ENCODE measurements around the gene TESMIN. TPM values are rescaled to one million over a fixed set of nuclear protein-coding genes. Genes with fewer than 3 reads are reported as not detected.

The TESMIN gene
- total RNA-seq, 4 donors from 2014 or later = 1.00 to 7.5 (median 4.2) TPM

- Histone ChIP-seq H3K4me1 (no peaks in the 10 kb centered on the region), H3K9me3 (no peaks in the 10 kb centered on the region), H3K27ac (no peak overlapping the region), H3K27me3 (peaks cover 37% of the 10 kb centered on the region), H3K4me3 (no peak overlapping the region), H3K36me3 (no peaks in the 10 kb centered on the region)
- in situ Hi-C loops (cut with MboI; ENCODE audit: low pct_ligation_motif_present in 1 of 4, low pct_unique_long_range_greater_than_20kb in 1 of 4, low sequenced_read_pairs in 3 of 4) (no loop called here), intact Hi-C loops (cut with DNase I; ENCODE audit: low total_unique reads) (loop anchor here (1.0 kb wide), 1 partner anchor 24 kb away; no protein-coding TSS in a partner anchor)
- 86% methylated on average over 15 of the region's 15 CpGs; no CpG with 5 or more reads in 1 of the 2 donors for WGBS, 2 donors (ENCODE audit: low coverage in 1 of 2)
- TF ChIP-seq POLR2AphosphoS5 (IDR thresholded peaks at IDR 0.05) (no peak), CTCF (IDR thresholded peaks at IDR 0.05) (no peak), POLR2A (IDR thresholded peaks at IDR 0.05) (no peak), EP300 (IDR thresholded peaks at IDR 0.05; ENCODE audit: low read depth) (no peak)
- DNase-seq = no peak
These were observed 58.3 kb downstream of the TESMIN start for GRCh38 chr11:68692871-68693483.

- Histone ChIP-seq H3K9me3 (no peaks in the 10 kb centered on the region), H3K36me3 (no peaks in the 10 kb centered on the region), H3K27me3 (peaks cover 37% of the 10 kb centered on the region), H3K4me3 (no peak overlapping the region), H3K27ac (no peak overlapping the region), H3K4me1 (no peaks in the 10 kb centered on the region)
- WGBS, 2 donors (ENCODE audit: low coverage in 1 of 2) = 81 to 100% methylated on average over 3 to 10 of the region's 10 CpGs
- intact Hi-C loops (cut with DNase I; ENCODE audit: low total_unique reads) (loop anchor here (1.0 kb wide), 1 partner anchor 25 kb away; no protein-coding TSS in a partner anchor), in situ Hi-C loops (cut with MboI; ENCODE audit: low pct_ligation_motif_present in 1 of 4, low pct_unique_long_range_greater_than_20kb in 1 of 4, low sequenced_read_pairs in 3 of 4) (no loop called here)
- TF ChIP-seq EP300 (IDR thresholded peaks at IDR 0.05; ENCODE audit: low read depth) = no peak
- no peak for TF ChIP-seq CTCF (IDR thresholded peaks at IDR 0.05)
- TF ChIP-seq POLR2A (IDR thresholded peaks at IDR 0.05) = no peak
- TF ChIP-seq POLR2AphosphoS5 (IDR thresholded peaks at IDR 0.05) = no peak
- DNase-seq = no peak
These were observed 59.2 kb downstream of the TESMIN start for GRCh38 chr11:68692115-68692514.

DNA sequence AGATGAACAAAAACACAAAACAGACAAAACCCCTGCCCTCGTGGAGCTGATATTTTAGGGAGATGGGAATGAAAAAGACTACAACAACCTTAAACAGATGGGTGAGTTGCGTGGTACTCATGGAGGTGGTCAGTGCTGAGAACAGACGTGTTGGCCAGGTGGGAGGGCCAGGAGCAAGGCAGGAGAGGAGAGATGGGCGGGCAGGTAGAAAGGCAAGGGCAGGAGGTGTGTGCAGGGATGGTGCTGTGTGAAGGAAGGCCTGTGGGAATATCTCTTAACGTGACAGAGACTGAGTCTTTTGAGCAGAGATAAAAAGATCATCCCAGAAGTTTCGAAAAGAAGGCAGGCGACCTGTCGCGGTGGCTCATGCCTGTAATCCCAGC lies 59.9 kb downstream of the TESMIN start:
- no peak overlapping the region for H3K4me3 ChIP-seq
- no peaks in the 10 kb centered on the region for H3K9me3 ChIP-seq
- 80 to 89% methylated on average over 6 to 9 of the region's 9 CpGs for WGBS, 2 donors (ENCODE audit: low coverage in 1 of 2)
- no peaks in the 10 kb centered on the region for H3K36me3 ChIP-seq
- H3K4me1 ChIP-seq = no peaks in the 10 kb centered on the region
- intact Hi-C loops (cut with DNase I; ENCODE audit: low total_unique reads) (no loop called here), in situ Hi-C loops (cut with MboI; ENCODE audit: low pct_ligation_motif_present in 1 of 4, low pct_unique_long_range_greater_than_20kb in 1 of 4, low sequenced_read_pairs in 3 of 4) (no loop called here)
- DNase-seq = no peak
- no peak overlapping the region for H3K27ac ChIP-seq
- H3K27me3 ChIP-seq = peaks cover 43% of the 10 kb centered on the region
- TF ChIP-seq POLR2A (IDR thresholded peaks at IDR 0.05) (no peak), POLR2AphosphoS5 (IDR thresholded peaks at IDR 0.05) (no peak), CTCF (IDR thresholded peaks at IDR 0.05) (no peak), EP300 (IDR thresholded peaks at IDR 0.05; ENCODE audit: low read depth) (no peak)

- H3K36me3 ChIP-seq = no peaks in the 10 kb centered on the region
- in situ Hi-C loops (cut with MboI; ENCODE audit: low pct_ligation_motif_present in 1 of 4, low pct_unique_long_range_greater_than_20kb in 1 of 4, low sequenced_read_pairs in 3 of 4) (no loop called here), intact Hi-C loops (cut with DNase I; ENCODE audit: low total_unique reads) (no loop called here)
- H3K4me1 ChIP-seq = no peaks in the 10 kb centered on the region
- H3K9me3 ChIP-seq = no peaks in the 10 kb centered on the region
- H3K27ac ChIP-seq = no peak overlapping the region
- peaks cover 43% of the 10 kb centered on the region for H3K27me3 ChIP-seq
- no peak overlapping the region for H3K4me3 ChIP-seq
- no peak for DNase-seq
- 67 to 68% methylated on average over 8 to 16 of the region's 16 CpGs for WGBS, 2 donors (ENCODE audit: low coverage in 1 of 2)
- TF ChIP-seq POLR2AphosphoS5 (IDR thresholded peaks at IDR 0.05) (no peak), EP300 (IDR thresholded peaks at IDR 0.05; ENCODE audit: low read depth) (no peak), CTCF (IDR thresholded peaks at IDR 0.05) (no peak), POLR2A (IDR thresholded peaks at IDR 0.05) (no peak)
These were observed 60.5 kb downstream of the TESMIN start for GRCh38 chr11:68690671-68691401.

Data from transverse colon (tissue), 4 donors.